ENCODE results near the gene CEP112. TPM values are rescaled to one million over a fixed set of nuclear protein-coding genes. Genes with fewer than 3 reads are reported as not detected.

CEP112 gene
- polyA plus RNA-seq, 1 donor (not counting 4 experiments of a cell fraction or from before 2014, with no cell fraction given): 2.6 TPM

GRCh38 chr17:66192378-66192687, 400 bp upstream of the CEP112 start:
- Histone ChIP-seq H3K36me3 (ENCODE audit: control insufficient read depth in 2 of 2, extremely low read depth in 1 of 2, insufficient read depth in 2 of 2, low read length in 2 of 2) (no peaks in the 10 kb centered on the region), H4K20me1 (ENCODE audit: control insufficient read depth, extremely low read depth, insufficient read depth, low read length) (no peaks in the 10 kb centered on the region), H3K4me3 (ENCODE audit: control insufficient read depth in 2 of 3, extremely low read depth in 1 of 3, insufficient read depth in 2 of 3, low read depth in 1 of 3, low read length in 3 of 3) (peak overlapping the region in 2 of 3 experiments; percentile 60 to 78), H3K4me2 (ENCODE audit: control insufficient read depth, extremely low read depth, insufficient read depth, low read depth, low read length) (peak overlapping the region; percentile 85), H3K9me1 (ENCODE audit: control insufficient read depth, extremely low read depth, insufficient read depth, low read length) (no peaks in the 10 kb centered on the region), H3K4me1 (ENCODE audit: control insufficient read depth, extremely low read depth, insufficient read depth, low read length) (peaks cover 5% of the 10 kb centered on the region), H3K9ac (ENCODE audit: control insufficient read depth, extremely low read depth, insufficient read depth, low read length) (no peak overlapping the region), H3K27me3 (ENCODE audit: control insufficient read depth, extremely low read depth, insufficient read depth, low read length) (no peaks in the 10 kb centered on the region), H2AFZ (ENCODE audit: control insufficient read depth, low read length) (no peak overlapping the region), H3K9me3 (ENCODE audit: control insufficient read depth, low read depth, low read length) (no peaks in the 10 kb centered on the region), H3K27ac (ENCODE audit: control insufficient read depth, insufficient read depth, low read length) (no peak overlapping the region), H3K79me2 (ENCODE audit: control insufficient read depth, insufficient read depth, low read length) (no peaks in the 10 kb centered on the region)
- DNase-seq (ENCODE audit: low read depth, low spot score) (no peak), FAIRE-seq (no peak)
- no peak for TF ChIP-seq CTCF (optimal IDR thresholded peaks at IDR 0.05 in 1 of 3, IDR thresholded peaks at IDR 0.05 in 1 of 3, conservative IDR thresholded peaks at IDR 0.05 in 1 of 3; ENCODE audit: extremely low read depth in 1 of 3, insufficient read depth in 2 of 3, low read length in 3 of 3)
- dilution Hi-C loops (cut with MboI; ENCODE audit: extremely low pct_ligation_motif_present, low sequenced_read_pairs): no loop called here

GRCh38 chr17:66190738-66191592, 968 bp downstream of the CEP112 start:
- H4K20me1 ChIP-seq (ENCODE audit: control insufficient read depth, extremely low read depth, insufficient read depth, low read length): no peaks in the 10 kb centered on the region
- H2AFZ ChIP-seq (ENCODE audit: control insufficient read depth, low read length): peak overlapping the region; percentile 86
- H3K9me3 ChIP-seq (ENCODE audit: control insufficient read depth, low read depth, low read length): no peaks in the 10 kb centered on the region
- H3K9me1 ChIP-seq (ENCODE audit: control insufficient read depth, extremely low read depth, insufficient read depth, low read length): no peaks in the 10 kb centered on the region
- dilution Hi-C loops (cut with MboI; ENCODE audit: extremely low pct_ligation_motif_present, low sequenced_read_pairs): no loop called here
- peak overlapping the region; percentile 76 for H3K9ac ChIP-seq (ENCODE audit: control insufficient read depth, extremely low read depth, insufficient read depth, low read length)
- no peak for FAIRE-seq
- peak overlapping the region; percentile 60 to 78 (median 72) for H3K4me3 ChIP-seq (ENCODE audit: control insufficient read depth in 2 of 3, extremely low read depth in 1 of 3, insufficient read depth in 2 of 3, low read depth in 1 of 3, low read length in 3 of 3)
- H3K4me2 ChIP-seq (ENCODE audit: control insufficient read depth, extremely low read depth, insufficient read depth, low read depth, low read length): peak overlapping the region; percentile 85
- no peaks in the 10 kb centered on the region for H3K79me2 ChIP-seq (ENCODE audit: control insufficient read depth, insufficient read depth, low read length)
- TF ChIP-seq EZH2 (IDR thresholded peaks at IDR 0.05; ENCODE audit: low read length) (no peak), CTCF (optimal IDR thresholded peaks at IDR 0.05 in 1 of 3, IDR thresholded peaks at IDR 0.05 in 1 of 3, conservative IDR thresholded peaks at IDR 0.05 in 1 of 3; ENCODE audit: extremely low read depth in 1 of 3, insufficient read depth in 2 of 3, low read length in 3 of 3) (no peak)
- H3K27me3 ChIP-seq (ENCODE audit: control insufficient read depth, extremely low read depth, insufficient read depth, low read length): no peaks in the 10 kb centered on the region
- no peaks in the 10 kb centered on the region for H3K36me3 ChIP-seq (ENCODE audit: control insufficient read depth in 2 of 2, extremely low read depth in 1 of 2, insufficient read depth in 2 of 2, low read length in 2 of 2)
- H3K4me1 ChIP-seq (ENCODE audit: control insufficient read depth, extremely low read depth, insufficient read depth, low read length): peaks cover 5% of the 10 kb centered on the region
- DNase-seq (ENCODE audit: low read depth, low spot score): no peak
- H3K27ac ChIP-seq (ENCODE audit: control insufficient read depth, insufficient read depth, low read length): no peak overlapping the region

Measured in keratinocyte (primary cell).